NCI-H460 (cell line): Measurements from ENCODE around the gene MUCL3. TPM values are rescaled to one million over a fixed set of nuclear protein-coding genes. Genes with fewer than 3 reads are reported as not detected.
"Not testable (repeated sequence)": the region's sequence is repeated elsewhere in the genome, so short reads cannot be mapped to it uniquely, and the experiment has no call there.

Experiments
- DNase-seq: peaks from one replicate; pipeline ENCODE4 v3.0.0-alpha.2; 2016; ENCODE audit warnings: low read depth; ENCODE audit errors: extremely low read depth
- polyA plus RNA-seq: library from polyadenylated mRNA; depleted of rRNA; stranded (reverse); fragments of >200 nt; gene quantifications from 2 replicates; pipeline ENCODE4 v1.2.3, GENCODE V29; 2014; cell fraction: nucleus; rRNA removed
- total RNA-seq: library from RNA; depleted of rRNA; stranded (reverse); fragments of >200 nt; shearing (Covaris generic); gene quantifications from 2 replicates; pipeline ENCODE4 v1.2.3, GENCODE V29; 2014; rRNA removed

MUCL3 gene, protein sequence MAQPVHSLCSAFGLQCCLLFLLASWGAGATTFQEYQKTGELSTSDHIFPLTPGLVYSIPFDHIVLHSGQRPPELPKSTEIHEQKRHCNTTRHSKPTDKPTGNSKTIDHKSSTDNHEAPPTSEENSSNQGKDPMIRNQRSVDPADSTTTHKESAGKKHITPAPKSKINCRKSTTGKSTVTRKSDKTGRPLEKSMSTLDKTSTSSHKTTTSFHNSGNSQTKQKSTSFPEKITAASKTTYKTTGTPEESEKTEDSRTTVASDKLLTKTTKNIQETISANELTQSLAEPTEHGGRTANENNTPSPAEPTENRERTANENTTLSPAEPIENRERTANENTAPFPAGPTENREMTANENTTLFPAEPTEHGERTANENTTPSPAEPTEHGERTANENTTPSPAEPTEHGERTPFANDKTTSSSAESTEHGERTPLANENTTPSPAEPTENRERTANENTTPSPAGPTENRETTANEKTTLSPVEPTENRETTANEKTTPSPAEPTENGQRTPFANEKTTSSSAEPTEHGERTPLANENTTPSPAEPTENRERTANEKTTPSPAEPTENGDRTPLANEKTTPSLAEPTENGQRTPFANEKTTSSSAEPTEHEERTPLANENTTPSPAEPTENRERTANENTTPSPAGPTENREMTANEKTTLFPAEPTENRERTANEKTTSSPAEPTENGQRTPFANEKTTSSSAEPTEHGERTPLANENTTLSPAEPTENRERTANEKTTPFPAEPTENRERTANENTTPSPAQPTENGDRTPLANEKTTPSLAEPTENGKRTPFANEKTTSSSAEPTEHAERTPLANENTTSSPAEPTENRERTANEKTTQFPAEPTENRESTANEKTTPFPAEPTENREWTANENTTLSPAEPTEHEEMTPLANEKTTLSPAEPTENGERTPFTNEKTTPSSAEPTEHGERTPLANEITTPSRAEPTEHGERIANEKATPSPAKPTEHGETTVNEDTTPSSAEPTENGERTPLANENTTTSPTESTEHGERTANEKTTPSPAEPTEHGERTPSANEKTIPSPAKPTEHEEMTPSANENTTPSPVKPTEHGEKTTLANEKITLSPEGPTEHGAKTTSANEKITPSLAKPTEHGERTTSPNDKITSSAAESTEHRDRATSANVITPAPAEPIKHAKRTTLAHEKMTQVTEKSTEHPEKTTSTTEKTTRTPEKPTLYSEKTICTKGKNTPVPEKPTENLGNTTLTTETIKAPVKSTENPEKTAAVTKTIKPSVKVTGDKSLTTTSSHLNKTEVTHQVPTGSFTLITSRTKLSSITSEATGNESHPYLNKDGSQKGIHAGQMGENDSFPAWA (N-terminal part only)
- total RNA-seq, result 0.15 TPM in 1 of 2 replicates, not detected in the other
- not detected in 2 replicates for polyA plus RNA-seq

GRCh38 chr6:30940361-30940986, at the start of gene MUCL3:
Gene MUCL3 (plus strand): TSS chr6:30940973. CDS start chr6:30941000, 27 bp downstream.
- DNase-seq, result no peak

- no peak for DNase-seq
Observed at GRCh38 chr6:30891450-30891723, 49.4 kb upstream of the MUCL3 start.

GRCh38 chr6:30891816-30892538, 48.8 kb upstream of the MUCL3 start:
- no peak for DNase-seq

- no peak for DNase-seq
Observed at GRCh38 chr6:30893001-30893591, 47.7 kb upstream of the MUCL3 start.

DNA sequence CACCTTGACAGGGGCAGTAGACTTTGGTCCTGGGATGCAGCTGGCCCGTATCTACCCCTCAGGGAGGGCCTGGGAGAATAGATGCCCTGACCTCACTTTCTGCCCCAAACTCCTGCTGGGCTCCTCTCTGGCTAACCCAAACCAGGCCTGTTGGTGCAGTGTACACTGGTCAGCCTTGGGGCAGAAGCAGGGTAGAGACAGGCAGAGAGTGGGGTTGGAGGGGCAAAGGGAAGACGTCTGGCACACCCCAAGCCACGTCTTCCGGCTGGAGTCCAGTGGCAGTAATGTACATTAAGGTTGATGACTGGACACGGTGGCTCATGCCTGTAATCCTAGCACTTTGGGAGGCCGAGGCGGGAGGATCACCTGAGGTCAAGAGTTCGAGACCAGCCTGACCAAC, 47.1 kb upstream of the MUCL3 start:
- no peak for DNase-seq

- no peak for DNase-seq
Observed at GRCh38 chr6:30894381-30894780, 46.4 kb upstream of the MUCL3 start.

DNA sequence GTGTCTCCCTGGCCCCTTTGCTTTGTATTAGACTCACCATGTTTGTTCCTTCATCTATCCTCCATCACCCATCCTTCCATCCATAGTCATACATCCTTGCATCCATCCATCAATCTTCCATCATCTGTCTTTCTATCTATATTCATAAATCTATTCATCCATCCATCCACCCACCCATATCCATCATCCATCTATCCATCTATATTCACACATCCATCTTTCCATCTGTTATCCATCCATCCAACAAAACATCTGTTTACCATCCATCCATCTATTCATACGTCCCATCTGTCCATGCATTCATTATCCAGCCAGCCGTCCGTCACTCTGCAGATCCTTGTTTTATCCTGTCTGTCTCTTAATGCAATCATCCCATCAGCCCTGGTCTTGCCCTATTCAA, 45.8 kb upstream of the MUCL3 start:
- DNase-seq, result no peak

DNA sequence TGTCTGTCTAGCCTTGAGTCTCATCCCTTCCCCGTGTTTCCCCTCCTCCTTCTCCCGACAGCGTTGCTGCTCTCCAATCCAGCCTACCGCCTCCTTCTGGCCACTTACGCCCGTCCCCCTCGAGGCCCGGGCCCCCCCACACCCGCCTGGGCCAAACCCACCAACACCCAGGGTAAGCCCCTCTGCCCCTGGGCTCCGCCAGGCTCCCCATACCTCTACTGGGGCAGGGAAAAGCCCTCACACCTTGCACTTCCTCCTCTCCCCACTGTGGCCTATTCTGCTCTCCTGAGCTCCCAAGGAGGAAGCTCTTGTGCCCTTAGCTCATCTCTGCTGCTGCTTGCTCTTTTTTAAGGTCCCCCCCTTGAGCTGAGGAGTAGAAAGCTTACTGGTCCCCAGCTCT, 45.4 kb upstream of the MUCL3 start:
- no peak for DNase-seq

DNA sequence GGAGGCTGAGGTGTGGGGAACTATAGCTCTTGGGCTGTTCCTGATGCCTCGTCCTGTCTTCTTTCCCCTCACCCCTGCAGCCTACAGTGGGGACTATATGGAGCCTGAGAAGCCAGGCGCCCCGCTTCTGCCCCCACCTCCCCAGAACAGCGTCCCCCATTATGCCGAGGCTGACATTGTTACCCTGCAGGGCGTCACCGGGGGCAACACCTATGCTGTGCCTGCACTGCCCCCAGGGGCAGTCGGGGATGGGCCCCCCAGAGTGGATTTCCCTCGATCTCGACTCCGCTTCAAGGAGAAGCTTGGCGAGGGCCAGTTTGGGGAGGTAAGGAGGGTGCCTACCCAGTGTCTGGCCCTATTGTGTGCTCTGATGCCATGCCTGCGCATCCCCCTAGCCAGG, 44.2 kb upstream of the MUCL3 start:
- no peak for DNase-seq

GRCh38 chr6:30897882-30898281, 42.9 kb upstream of the MUCL3 start:
- no peak for DNase-seq

DNA sequence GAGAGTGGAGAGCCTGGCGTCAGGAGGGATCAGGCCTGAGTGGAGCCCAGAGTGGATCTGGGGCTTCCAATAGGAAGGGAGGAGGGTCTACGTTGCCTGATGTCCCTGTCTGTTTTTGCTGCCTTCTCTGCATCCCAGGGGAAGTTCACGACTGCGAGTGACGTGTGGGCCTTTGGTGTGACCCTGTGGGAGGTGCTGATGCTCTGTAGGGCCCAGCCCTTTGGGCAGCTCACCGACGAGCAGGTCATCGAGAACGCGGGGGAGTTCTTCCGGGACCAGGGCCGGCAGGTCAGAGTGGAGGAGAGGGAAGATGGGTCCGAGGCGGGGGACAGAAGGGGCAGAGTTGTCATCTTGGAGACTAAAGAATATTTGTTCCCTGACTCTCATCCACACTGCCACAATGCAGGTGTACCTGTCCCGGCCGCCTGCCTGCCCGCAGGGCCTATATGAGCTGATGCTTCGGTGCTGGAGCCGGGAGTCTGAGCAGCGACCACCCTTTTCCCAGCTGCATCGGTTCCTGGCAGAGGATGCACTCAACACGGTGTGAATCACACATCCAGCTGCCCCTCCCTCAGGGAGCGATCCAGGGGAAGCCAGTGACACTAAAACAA, 41.9 kb upstream of the MUCL3 start:
- no peak for DNase-seq

DNA sequence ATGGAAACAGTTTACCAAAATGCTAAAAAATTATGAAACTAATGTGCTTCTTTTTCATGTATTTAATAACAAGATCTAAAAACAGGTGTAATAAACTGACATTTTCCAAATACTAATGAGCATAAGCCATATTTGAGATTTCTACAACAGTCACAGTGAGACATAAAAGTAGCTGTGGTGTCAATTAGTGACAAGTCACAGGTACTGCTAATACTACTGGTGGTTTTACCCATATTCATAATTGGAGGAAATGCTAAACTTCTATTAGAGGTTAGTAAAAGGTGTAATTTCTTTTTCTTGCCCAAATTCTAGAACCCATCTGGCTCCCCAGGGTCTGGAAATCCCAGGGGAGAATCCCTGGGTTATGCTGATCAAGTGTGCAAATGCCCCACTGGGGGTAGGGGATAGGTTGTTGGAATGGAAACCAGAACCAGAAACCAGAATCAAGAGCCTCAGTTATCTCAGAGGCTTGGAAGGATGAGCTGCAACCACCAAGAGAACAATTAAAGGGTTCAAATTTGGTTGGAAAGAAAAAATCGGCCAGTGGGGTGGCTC, 39.8 kb upstream of the MUCL3 start:
- no peak for DNase-seq

- DNase-seq, result no peak
Observed at GRCh38 chr6:30901436-30901835, 39.3 kb upstream of the MUCL3 start.

GRCh38 chr6:30902196-30902595, 38.6 kb upstream of the MUCL3 start:
- DNase-seq, result not testable (repeated sequence)

DNA sequence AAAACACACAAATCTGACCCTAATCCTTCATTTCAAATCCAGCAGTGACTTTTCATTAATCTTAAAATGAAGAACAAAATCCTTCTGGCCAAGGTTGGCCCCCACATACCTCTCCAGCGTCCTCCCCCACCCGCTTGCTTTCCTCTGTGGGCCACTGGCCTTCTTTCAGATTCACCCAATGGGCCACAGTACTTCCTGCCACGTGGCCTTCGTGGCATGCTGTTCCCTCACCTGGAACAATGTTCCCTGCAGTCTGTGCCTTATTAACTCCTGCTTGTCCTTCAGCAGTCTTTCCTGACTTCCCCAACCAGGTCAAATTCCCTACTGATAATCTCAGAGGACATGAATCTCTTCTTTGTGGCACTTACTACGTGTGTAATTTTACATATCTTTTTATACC, 38.1 kb upstream of the MUCL3 start:
- no peak for DNase-seq

GRCh38 chr6:30903236-30903635, 37.5 kb upstream of the MUCL3 start:
- no peak for DNase-seq

GRCh38 chr6:30907290-30907757, 33.4 kb upstream of the MUCL3 start:
- DNase-seq, result not testable (repeated sequence)

DNA sequence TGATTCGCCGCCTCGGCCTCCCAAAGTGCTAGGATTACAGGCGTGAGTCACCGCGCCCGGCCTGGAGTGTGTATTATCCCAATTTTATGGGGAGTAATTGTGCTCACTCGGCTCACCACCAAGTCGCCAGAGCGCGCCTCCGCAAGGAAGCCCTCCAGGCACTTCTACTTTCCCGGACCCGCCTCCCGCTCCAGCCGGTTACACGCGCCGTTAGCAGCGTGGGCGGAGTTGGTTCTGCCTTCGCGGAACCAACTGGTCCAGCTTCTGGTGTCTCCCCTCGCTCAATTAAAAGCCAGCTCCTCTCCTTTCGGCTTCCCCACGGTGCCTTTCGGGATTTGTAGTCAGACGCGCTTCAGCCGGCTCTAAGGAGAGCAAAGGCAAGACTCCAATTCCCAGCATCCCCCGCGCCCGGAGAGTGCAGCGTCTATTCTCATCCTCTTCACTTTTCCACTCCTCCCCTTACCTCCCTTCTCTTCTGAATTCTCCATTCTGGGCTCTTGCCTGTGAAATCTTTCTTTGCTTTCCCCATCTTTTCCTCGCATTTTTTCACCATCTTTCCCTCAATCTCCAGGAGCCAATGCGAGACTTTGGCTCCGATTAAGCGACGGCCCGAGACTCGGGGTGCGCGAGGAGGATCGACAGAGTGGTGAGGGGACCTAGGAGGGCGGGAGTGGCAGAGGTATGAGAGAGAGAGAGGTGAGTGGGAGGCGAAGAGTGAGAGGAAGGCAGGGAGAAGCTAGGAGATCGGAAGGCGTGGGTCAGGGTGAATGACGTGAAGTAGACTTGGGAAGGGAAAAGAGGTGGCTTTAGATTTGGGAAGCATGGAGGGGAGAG, 32.8 kb upstream of the MUCL3 start, which contains the start of gene GTF2H4:
GTF2H4 (plus strand) TSS at position 450 of the 834 bp plus-strand sequence.
- DNase-seq, result peak; percentile 98
